Naive B cell (primary cell): ENCODE measurements around the gene LRRC45. TPM values are rescaled to one million over a fixed set of nuclear protein-coding genes. Genes with fewer than 3 reads are reported as not detected.

Experiments
- ATAC-seq, 2 donors: fragments of 150-1000 bp; cut with Tn5 transposase; 2 replicates each; pipeline ENCODE4 v1.10.0; 2021; ENCODE audit warnings: low read depth in 2 of 2, mild to moderate bottlenecking in 2 of 2, moderate library complexity in 2 of 2
- DNase-seq: peaks from one replicate; pipeline ENCODE4 v3.0.0; 2022
- H3K27ac Mint-ChIP-seq, 6 donors: one replicate each; pipeline ENCODE4 v1.8.0; 2020 to 2022; ENCODE audit warnings: mild to moderate bottlenecking in 6 of 6, mixed read lengths in 6 of 6, moderate library complexity in 5 of 6, inconsistent platforms in 2 of 6
- H3K27me3 Mint-ChIP-seq, 3 donors: one replicate each; pipeline ENCODE4 v1.8.0; 2021 to 2022; ENCODE audit warnings: mixed read lengths in 3 of 3, mild to moderate bottlenecking in 1 of 3
- H3K36me3 Mint-ChIP-seq, 2 donors: one replicate each; pipeline ENCODE4 v1.8.0; 2020 to 2022; ENCODE audit warnings: mixed read lengths in 2 of 2, inconsistent platforms in 1 of 2, mild to moderate bottlenecking in 1 of 2
- H3K4me1 Mint-ChIP-seq, 3 donors: one replicate each; pipeline ENCODE4 v1.8.0; 2020 to 2022; ENCODE audit warnings: mixed read lengths in 3 of 3, inconsistent platforms in 1 of 3, mild to moderate bottlenecking in 1 of 3, moderate library complexity in 1 of 3
- H3K4me3 Mint-ChIP-seq, 8 donors: one replicate each; pipeline ENCODE4 v1.8.0; 2020 to 2022; ENCODE audit warnings: mild to moderate bottlenecking in 8 of 8, mixed read lengths in 8 of 8, moderate library complexity in 8 of 8, inconsistent platforms in 2 of 8
- H3K9me3 Mint-ChIP-seq, 7 donors: one replicate each; pipeline ENCODE4 v1.8.0; 2020 to 2022; ENCODE audit warnings: mixed read lengths in 7 of 7, mild to moderate bottlenecking in 5 of 7, inconsistent platforms in 2 of 7, moderate library complexity in 1 of 7
- polyA plus RNA-seq, 6 donors: library from polyadenylated mRNA; unstranded; fragments of 300-500 nt; fragmentation: Illumina TruSeq; gene quantifications; one replicate each; pipeline ENCODE4 v1.2.3, GENCODE V29; 2021; ENCODE audit warnings: low read depth in 6 of 6

LRRC45 gene
- polyA plus RNA-seq, 6 donors from 2014 or later, result 1.3 to 4.6 (median 2.6) TPM

DNA sequence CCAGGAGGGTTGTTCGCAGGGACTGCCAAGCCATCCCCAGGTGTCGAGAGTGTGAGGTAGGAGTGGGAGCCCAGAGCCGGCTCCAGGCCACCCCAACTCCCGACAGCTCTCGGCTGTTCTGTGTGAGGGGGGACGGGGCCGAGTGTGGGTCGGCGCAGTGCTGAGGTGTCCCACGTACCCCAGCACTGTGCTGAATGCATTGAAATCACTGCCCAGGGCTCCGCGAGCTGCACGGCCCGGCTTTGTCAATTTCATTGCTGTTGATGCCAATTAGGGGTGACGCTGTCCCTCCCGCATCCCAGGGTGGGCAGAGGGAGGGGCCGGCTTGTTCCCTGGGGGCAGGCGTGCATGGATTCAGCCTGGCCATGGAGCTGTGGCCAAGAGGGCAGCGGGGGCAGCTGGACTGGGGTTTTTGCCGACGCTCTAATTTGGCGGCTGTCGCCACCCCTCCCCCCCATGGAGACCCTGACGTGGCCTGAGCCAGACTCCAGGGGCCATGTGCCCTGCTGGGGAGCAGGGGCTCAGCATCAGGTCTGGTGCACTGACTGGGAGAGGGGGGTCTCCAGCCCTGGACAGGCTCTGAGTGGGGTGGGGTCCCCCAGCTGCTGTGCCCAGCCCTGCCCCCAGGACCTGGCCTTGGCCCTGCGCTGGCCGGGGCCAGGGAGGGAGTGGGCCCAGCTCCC is 14.7 kb upstream of the LRRC45 start:
- no peaks in the 10 kb centered on the region for H3K4me1 Mint-ChIP-seq
- no peaks in the 10 kb centered on the region for H3K36me3 Mint-ChIP-seq
- no peak overlapping the region for H3K4me3 Mint-ChIP-seq
- H3K9me3 Mint-ChIP-seq, result no peaks in the 10 kb centered on the region
- no peak for DNase-seq
- H3K27ac Mint-ChIP-seq, result no peak overlapping the region
- ATAC-seq, result no peak
- H3K27me3 Mint-ChIP-seq, result no peaks in the 10 kb centered on the region

DNA sequence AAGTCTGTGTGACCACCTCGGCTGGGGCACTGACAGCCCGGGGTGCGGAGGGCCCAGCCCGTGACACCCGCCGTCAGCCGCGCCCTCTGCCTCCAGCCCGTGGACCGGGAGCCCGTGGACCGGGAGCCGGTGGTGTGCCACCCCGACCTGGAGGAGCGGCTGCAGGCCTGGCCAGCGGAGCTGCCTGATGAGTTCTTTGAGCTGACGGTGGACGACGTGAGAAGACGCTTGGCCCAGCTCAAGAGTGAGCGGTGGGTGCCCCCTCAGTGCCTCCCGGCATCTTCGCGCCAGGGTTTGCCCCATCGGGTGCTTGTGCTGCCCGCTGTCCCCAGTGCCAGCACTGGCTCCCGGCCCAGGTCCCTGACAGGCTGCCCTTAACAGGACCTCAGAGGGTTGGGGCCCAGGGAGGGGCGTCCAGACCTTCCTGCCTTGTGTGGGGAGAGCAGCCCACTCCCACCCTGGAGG is 14.1 kb upstream of the LRRC45 start:
- Mint-ChIP-seq H3K9me3 (no peaks in the 10 kb centered on the region), H3K27ac (no peak overlapping the region), H3K4me1 (no peaks in the 10 kb centered on the region), H3K36me3 (no peaks in the 10 kb centered on the region), H3K4me3 (no peak overlapping the region), H3K27me3 (no peaks in the 10 kb centered on the region)
- ATAC-seq (no peak), DNase-seq (no peak)

DNA sequence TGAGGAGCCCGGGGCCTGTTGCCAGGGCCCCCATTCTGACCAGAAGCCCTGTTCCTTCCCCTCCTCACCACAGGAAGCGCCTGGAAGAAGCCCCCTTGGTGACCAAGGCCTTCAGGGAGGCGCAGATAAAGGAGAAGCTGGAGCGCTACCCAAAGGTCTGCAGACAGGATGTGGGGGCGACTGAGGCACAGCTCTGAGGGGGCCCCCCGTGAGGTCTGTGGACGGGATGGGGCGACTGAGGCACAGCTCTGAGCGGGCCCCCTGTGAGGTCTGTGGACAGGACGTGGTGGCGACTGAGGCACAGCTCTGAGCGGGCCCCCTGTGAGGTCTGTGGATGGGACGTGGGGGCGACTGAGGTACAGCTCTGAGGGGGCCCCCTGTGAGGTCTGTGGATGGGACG is 13.7 kb upstream of the LRRC45 start:
- no peaks in the 10 kb centered on the region for H3K27me3 Mint-ChIP-seq
- no peaks in the 10 kb centered on the region for H3K4me1 Mint-ChIP-seq
- H3K36me3 Mint-ChIP-seq, result no peaks in the 10 kb centered on the region
- no peak for ATAC-seq
- no peak overlapping the region for H3K4me3 Mint-ChIP-seq
- no peak overlapping the region for H3K27ac Mint-ChIP-seq
- DNase-seq, result no peak
- no peaks in the 10 kb centered on the region for H3K9me3 Mint-ChIP-seq

DNA sequence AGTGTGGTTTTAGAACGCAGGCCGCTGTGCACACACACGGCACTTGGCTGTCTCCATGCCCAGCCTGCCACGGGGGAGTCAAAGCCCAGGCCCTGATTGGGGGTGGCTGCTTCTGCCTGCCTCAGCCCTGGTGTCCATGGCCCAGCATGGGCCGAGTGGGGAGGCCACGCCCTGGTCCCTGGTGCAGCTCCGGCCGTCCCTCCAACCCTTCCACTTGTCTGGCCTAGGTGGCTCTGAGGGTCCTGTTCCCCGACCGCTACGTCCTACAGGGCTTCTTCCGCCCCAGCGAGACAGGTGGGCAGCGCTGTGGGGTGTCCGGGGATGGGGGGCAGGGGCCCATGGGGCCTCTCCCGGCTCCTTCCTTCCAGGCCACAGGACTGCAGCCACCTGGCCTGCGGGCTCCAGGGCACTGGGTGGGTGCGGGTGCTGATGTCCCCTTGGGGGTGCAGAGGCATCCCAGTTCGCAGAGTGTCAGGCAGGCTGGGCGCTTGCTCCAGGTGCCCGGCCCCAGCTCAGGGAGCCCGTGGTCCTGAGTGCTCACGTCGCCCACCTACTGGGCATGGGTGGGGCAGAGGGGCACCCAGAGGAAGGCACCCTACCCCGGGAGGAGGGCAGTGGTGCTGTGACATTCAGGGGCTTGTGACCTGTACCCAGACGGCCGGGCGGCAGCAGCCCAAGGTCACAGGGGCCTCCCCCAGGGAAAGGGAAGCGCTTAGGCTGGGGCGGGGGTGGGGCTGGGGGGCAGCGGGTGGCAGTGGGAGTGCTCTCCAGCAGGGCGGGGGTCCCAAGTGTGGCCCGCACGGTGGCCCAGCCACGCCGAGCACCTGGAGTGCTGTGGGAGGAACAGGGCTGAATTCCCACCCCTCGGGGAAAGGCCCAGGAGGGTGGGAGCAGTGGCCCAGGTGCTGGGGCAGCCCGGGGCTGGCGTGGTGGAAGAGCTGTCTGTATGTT is 12.3 kb upstream of the LRRC45 start:
- no peak for ATAC-seq
- no peak for DNase-seq
- Mint-ChIP-seq H3K4me3 (no peak overlapping the region), H3K27ac (no peak overlapping the region), H3K36me3 (no peaks in the 10 kb centered on the region), H3K4me1 (no peaks in the 10 kb centered on the region), H3K27me3 (no peaks in the 10 kb centered on the region), H3K9me3 (no peaks in the 10 kb centered on the region)

DNA sequence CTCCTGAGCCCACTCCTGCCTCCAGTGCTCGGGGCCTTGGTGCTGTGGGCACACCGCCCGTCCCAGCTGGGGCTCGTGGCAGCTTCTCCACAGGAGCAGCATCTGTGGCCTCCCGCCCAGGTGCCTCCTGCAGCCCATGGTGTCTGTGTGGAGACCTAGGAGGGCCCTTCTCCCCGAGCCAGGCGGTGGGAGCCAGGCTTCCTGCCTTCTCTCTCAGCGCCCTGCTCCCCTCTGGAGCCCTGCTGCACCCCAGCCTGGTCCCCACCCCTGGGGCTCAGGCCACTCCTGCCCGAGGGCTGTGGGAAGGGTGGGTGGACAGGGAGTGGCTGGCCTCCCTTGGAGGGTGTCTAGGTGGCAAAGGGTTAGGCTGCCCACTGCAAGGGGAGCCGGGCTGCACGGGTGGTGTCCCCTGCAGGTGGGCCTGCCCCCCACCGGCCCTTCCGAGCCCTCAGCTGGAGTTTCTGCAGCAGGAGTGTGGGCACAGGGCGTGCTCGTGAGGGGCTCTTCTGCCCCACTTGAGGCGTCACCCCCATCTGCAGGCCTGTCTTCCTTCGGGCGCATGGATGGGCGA is 11.4 kb upstream of the LRRC45 start:
- no peaks in the 10 kb centered on the region for H3K9me3 Mint-ChIP-seq
- no peak for ATAC-seq
- no peak overlapping the region for H3K4me3 Mint-ChIP-seq
- DNase-seq, result no peak
- no peaks in the 10 kb centered on the region for H3K27me3 Mint-ChIP-seq
- no peaks in the 10 kb centered on the region for H3K4me1 Mint-ChIP-seq
- no peak overlapping the region for H3K27ac Mint-ChIP-seq
- no peaks in the 10 kb centered on the region for H3K36me3 Mint-ChIP-seq

DNA sequence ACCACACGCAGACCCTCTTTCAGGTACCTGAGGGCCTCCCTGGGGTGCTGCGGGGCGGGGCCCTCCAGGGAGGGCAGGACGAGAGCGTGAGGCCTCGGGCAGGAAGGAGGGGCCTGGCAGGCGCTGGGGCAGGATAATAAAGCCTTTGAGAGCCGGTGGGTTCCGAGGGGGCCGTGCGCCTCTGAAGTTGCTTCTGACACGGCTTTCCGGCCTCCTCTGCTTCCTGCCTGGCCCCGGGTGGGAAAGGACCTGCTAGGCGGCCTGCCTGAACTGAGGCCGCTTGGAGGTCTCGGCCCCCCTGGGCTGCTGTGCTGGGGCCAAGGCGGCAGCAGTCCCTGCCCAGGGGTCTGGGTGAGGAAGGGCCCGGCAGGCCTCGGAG is 10.9 kb upstream of the LRRC45 start:
- no peaks in the 10 kb centered on the region for H3K36me3 Mint-ChIP-seq
- ATAC-seq, result no peak
- H3K27me3 Mint-ChIP-seq, result no peaks in the 10 kb centered on the region

GRCh38 chr17:82012640-82013295 is 10.3 kb upstream of the LRRC45 start:
- Mint-ChIP-seq H3K9me3 (no peaks in the 10 kb centered on the region), H3K27me3 (no peaks in the 10 kb centered on the region), H3K4me1 (no peaks in the 10 kb centered on the region), H3K27ac (no peak overlapping the region), H3K36me3 (no peaks in the 10 kb centered on the region), H3K4me3 (no peak overlapping the region)
- no peak for ATAC-seq
- no peak for DNase-seq

More for the DNA sequence above, 10.9 kb upstream of the LRRC45 start:
- DNase-seq, result no peak
- no peak overlapping the region for H3K27ac Mint-ChIP-seq
- H3K9me3 Mint-ChIP-seq, result no peaks in the 10 kb centered on the region
- no peaks in the 10 kb centered on the region for H3K4me1 Mint-ChIP-seq
- H3K4me3 Mint-ChIP-seq, result no peak overlapping the region

DNA sequence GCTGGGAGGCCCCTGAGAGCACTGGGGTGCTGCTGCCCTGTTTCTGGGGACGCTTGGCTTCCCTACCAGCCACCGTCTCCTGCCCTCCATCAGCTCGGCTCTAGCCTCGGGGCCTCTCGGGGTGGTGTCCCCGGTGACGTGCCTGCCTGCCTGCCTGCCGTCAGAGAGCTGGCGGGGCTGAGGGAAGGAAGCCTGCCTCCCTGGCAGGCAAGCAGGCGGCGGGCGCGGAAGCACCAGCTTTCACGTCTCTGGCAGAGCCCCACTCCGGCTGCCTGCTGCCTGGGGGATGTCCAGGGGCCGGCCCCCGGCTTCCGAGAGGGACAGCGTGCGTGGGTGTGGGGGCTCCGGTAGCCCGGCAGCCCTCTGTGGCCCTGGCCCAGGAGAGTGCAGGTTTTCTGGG is 9.8 kb upstream of the LRRC45 start:
- no peak for DNase-seq
- no peak for ATAC-seq
- no peak overlapping the region for H3K27ac Mint-ChIP-seq
- no peaks in the 10 kb centered on the region for H3K36me3 Mint-ChIP-seq
- H3K4me1 Mint-ChIP-seq, result no peaks in the 10 kb centered on the region
- H3K9me3 Mint-ChIP-seq, result no peaks in the 10 kb centered on the region
- H3K4me3 Mint-ChIP-seq, result no peak overlapping the region
- no peaks in the 10 kb centered on the region for H3K27me3 Mint-ChIP-seq

DNA sequence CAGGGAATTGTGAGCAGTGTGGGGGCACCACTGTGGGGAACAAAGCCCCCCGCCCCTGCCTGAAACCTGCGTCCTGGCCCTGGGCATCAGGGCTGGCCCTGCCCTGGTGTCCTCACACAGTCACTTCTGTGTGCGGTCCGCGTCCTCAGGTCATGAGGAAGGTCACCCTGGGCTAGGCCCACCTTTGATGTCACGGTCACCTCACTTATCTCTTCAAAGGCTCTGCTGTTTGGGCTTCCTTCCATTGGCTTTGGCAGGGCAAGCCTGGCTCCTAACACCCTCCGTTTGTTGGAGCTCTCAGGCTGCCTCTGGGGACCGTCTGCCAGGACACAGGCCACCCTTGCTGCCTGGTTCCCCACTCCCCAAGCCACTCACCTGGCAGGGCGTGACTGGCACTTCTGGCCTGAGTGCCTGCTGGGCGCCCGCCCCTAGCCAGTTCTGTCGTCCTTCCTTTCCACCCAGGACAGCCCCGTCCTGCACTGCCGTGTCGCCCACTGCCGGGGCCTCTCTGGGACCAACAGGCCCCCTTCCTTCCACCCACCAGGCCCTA is 9.3 kb upstream of the LRRC45 start:
- no peaks in the 10 kb centered on the region for H3K9me3 Mint-ChIP-seq
- no peak overlapping the region for H3K4me3 Mint-ChIP-seq
- no peak for DNase-seq
- H3K4me1 Mint-ChIP-seq, result no peaks in the 10 kb centered on the region
- H3K27me3 Mint-ChIP-seq, result no peaks in the 10 kb centered on the region
- H3K36me3 Mint-ChIP-seq, result no peaks in the 10 kb centered on the region
- H3K27ac Mint-ChIP-seq, result no peak overlapping the region
- no peak for ATAC-seq

GRCh38 chr17:82014432-82014831 is 8.7 kb upstream of the LRRC45 start:
- Mint-ChIP-seq H3K36me3 (no peaks in the 10 kb centered on the region), H3K4me1 (no peaks in the 10 kb centered on the region), H3K27ac (no peak overlapping the region), H3K27me3 (no peaks in the 10 kb centered on the region), H3K9me3 (no peaks in the 10 kb centered on the region), H3K4me3 (no peak overlapping the region)
- DNase-seq (no peak), ATAC-seq (no peak)

- no peak overlapping the region for H3K4me3 Mint-ChIP-seq
- H3K36me3 Mint-ChIP-seq, result no peaks in the 10 kb centered on the region
These were observed 8.2 kb upstream of the LRRC45 start for GRCh38 chr17:82014971-82015310.

DNA sequence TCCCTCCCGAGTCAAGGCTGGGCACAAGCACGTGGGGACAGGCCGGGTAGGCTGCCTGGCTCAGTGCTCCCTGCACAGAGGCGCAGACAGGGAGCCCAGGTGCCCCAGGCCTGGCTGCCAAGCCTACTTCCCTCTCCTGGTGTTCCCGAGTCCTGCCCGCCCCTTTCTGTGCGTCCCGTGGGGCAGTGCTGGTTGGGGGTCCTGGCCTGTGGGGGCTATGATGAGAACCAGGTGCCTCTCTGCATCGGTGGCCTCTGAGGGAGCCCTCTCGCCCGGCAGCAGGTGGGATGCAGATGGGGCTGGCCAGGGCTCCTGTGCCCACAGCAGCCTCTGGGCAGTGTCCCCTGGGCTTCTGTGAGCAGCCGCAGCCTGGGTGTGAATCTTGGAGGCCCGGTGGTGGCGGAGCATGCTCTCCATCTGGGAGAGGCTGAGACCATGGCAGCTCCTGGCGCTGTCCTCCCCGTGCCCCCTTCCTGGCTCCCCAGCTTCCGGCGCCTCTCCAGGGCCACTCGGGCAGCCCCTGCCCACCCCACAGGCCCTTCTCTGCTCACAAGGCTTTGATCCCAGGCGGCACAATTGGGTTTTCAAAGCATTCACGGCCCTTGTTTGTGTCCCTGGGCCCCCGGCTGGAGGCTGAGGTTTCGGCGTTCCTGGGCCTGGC is 7.7 kb upstream of the LRRC45 start:
- Mint-ChIP-seq H3K9me3 (no peaks in the 10 kb centered on the region), H3K4me3 (no peak overlapping the region), H3K27ac (no peak overlapping the region), H3K36me3 (no peaks in the 10 kb centered on the region), H3K4me1 (peaks cover 0 to under 1% (median 0%) of the 10 kb centered on the region in 3 donors), H3K27me3 (no peaks in the 10 kb centered on the region)
- ATAC-seq (no peak), DNase-seq (no peak)

More at GRCh38 chr17:82014971-82015310, 8.2 kb upstream of the LRRC45 start:
- no peak for ATAC-seq
- H3K27ac Mint-ChIP-seq, result no peak overlapping the region
- H3K9me3 Mint-ChIP-seq, result no peaks in the 10 kb centered on the region
- H3K27me3 Mint-ChIP-seq, result no peaks in the 10 kb centered on the region
- DNase-seq, result no peak
- H3K4me1 Mint-ChIP-seq, result no peaks in the 10 kb centered on the region
